HG03520 (cell line): ENCODE measurements around the gene JAG2.

Experiments used
- ATAC-seq: cut with Tn5 transposase; IDR thresholded peaks from one replicate; pipeline ENCODE4 v1.9.1; 2021; ENCODE audit warnings: mild to moderate bottlenecking, moderate library complexity; ENCODE audit not compliant: unreplicated experiment

Gene JAG2

DNA sequence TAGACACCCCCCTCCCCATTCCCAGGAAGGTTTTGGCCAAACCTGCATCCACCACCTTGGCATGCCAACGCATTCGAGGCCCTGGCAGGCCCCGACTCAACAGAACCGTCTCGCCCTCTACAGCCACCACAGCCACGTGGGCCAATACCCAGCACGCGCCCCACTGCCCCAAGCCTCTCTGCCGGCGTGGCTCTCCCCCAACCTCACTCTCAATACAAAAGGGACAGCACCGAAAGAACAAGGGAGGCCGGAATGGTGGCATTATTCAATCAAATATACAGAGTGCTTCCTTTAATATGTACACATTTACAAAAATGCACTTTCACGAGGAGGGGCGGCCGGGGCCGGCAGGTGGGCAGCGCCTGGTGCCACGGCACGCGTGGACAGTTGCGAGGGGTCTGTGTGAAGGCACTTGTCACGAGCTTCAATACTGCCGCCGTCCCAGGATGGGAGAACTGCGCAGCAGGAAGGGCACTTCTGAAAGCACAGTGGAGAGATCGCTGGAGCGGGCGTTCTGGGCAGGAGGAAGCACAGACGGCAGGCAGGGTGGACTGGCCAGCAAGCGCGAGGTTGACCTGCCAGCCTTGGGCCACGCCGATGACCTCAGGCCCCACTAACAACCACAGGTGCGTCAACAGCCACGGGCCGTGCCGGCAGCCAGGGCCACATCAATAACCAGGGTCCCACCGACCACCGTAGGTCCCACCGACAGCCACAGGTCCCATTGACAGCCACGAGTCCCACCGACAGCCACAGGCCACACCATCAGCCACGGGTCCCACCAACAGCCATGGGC, 26.9 kb downstream of the JAG2 start:
- ATAC-seq = no peak

DNA sequence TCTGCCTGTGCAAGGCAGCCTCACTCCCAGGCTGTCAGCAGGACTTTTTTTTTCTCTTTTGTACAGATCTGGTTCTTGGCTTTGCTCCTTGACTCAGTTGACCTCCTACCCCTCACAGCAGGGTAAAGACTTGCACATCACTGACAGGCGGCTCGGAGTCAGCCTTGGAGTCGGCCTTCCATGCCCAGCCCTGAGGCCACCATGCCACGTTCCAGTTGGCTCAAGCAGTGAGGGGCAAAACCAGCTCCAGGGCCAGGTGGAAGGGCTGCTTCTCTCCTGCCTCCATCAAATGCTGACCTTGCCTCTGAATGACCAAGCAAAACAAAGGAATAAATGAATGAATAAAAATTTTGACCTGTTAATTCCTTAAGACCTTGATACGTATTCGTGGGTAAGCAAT, 27.6 kb downstream of the JAG2 start:
- no peak for ATAC-seq

GRCh38 chr14:105140581-105140980, 28.0 kb downstream of the JAG2 start:
- ATAC-seq = no peak

DNA sequence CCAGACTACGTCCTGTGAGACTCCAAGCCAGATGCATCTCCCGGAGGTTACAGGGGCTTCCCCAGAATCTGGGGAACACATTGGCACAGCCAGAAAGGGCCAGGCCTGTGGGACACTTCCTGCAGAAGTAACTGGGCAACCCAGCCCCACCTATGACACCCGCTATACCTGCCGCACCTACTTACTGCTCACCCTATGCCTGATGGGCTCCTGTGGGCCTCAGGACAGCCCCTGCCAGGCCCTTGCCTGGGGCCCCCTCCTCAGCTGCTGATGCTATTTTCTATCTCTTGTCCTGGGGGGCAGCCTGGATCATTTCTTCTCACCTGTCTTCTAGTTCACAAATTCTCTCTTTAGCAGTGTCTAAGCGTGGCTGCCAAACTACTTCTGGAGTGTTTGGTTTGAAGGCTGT, 28.7 kb downstream of the JAG2 start:
- no peak for ATAC-seq

GRCh38 chr14:105139212-105139825, 29.3 kb downstream of the JAG2 start:
- no peak for ATAC-seq

DNA sequence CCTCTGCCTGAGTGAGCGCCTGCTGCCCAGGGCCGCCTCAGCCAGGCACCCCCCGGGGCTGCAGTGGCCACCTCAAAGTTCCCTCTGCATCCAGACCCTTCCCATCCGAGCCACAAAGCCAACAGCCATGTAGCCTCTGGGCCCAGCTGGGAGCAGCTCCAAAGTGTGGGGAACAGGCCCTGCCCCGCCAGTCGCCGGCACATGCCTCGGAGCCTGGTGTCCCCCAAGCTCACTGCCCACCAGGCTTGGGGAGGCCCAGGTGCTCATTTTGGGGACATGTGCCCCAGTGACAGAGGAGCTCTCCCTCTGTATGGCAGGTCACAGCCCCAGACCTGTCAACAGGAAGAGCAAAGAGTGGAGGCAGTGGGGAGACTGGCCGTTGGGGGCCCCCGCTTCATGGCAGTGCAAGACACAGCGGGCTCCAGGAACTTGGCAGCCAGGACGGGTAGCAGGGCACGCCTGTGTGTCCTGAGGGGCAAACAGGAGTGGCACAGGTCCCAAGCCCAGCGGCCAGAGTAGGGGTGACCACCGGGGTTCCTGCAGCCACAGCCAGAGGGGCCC, 29.9 kb downstream of the JAG2 start:
- no peak for ATAC-seq

- ATAC-seq = no peak
Observed at GRCh38 chr14:105138021-105138541, 30.5 kb downstream of the JAG2 start.

GRCh38 chr14:105137481-105138020, 31.0 kb downstream of the JAG2 start:
- ATAC-seq = no peak

GRCh38 chr14:105136401-105137322, 31.9 kb downstream of the JAG2 start:
- ATAC-seq = no peak

DNA sequence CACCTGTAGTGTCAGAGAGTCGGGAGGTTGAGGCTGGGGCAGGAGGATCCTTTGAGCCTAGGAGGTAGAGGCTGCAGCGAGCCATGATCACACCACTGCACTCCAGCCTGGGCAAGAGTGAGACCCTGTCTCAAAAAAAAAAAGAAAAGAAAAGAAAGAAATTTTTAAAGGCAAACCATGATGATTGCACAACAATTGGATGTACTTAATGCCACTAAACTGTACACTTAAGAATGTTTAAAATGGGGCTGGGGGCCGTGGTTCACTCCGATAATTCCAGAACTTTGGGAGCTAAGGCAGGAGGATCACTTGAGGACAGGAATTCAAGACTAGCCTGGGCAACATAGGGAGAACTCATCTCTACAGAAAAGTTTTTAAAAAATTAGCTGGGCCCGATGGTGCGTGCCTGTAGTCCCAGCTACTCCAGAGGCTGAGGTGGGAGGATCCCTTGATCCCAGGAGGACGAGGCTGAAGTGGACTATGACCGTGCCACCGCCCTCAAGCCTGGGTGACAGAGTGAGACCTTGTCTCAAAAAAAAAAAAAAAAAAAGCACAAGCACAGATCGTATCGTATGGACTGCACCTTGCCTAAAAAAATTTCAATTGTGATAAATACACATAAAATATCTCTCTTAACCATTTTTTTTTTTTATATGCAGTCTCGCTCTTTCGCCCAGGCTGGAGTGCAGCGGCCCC, 32.7 kb downstream of the JAG2 start:
- no peak for ATAC-seq

GRCh38 chr14:105132921-105133654, 35.5 kb downstream of the JAG2 start:
- no peak for ATAC-seq

DNA sequence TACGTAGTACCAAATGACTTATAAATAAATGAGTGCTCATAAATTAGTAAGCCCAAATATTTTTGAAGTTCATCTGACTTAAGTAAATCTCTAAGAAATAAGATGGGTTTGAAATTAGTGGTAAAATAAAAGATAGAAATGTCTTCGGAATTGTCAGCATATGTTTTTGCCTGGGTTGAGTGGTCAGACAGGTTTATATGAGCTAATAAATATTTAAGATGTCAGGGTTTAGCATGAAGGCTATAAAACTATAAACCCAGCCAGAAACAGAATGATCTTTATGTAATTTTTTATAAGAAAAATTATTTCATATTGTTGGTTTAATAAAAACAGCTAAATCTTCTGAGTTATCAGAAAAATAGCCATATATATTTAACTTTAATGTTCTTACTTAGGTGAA, 37.3 kb downstream of the JAG2 start:
- no peak for ATAC-seq

GRCh38 chr14:105128059-105128458, 40.5 kb downstream of the JAG2 start:
- ATAC-seq = no peak

GRCh38 chr14:105126981-105127329, 41.6 kb downstream of the JAG2 start:
- no peak for ATAC-seq

- no peak for ATAC-seq
Observed at GRCh38 chr14:105126126-105126980, 42.2 kb downstream of the JAG2 start.

- no peak for ATAC-seq
Observed at GRCh38 chr14:105124823-105125222, 43.8 kb downstream of the JAG2 start.

GRCh38 chr14:105123981-105124765, 44.4 kb downstream of the JAG2 start:
- no peak for ATAC-seq
